HG02759 (cell line): ENCODE measurements around the gene CDC42BPA.
"Not testable (repeated sequence)": the region's sequence is repeated elsewhere in the genome, so short reads cannot be mapped to it uniquely, and the experiment has no call there.

ENCODE experiments used
- ATAC-seq: cut with Tn5 transposase; IDR thresholded peaks from one replicate; pipeline ENCODE4 v1.9.1; 2021; ENCODE audit warnings: mild to moderate bottlenecking, moderate library complexity; ENCODE audit not compliant: unreplicated experiment

Gene CDC42BPA

GRCh38 chr1:227003165-227003564, 315.1 kb downstream of the CDC42BPA start:
- ATAC-seq = no peak

- no peak for ATAC-seq
These were observed 315.7 kb downstream of the CDC42BPA start for GRCh38 chr1:227002531-227003049.

GRCh38 chr1:226999579-226999978, 318.7 kb downstream of the CDC42BPA start:
- not testable (repeated sequence) for ATAC-seq

GRCh38 chr1:226995365-226996332, 322.6 kb downstream of the CDC42BPA start:
- peak; percentile 99 for ATAC-seq

GRCh38 chr1:226994586-226995364, 323.5 kb downstream of the CDC42BPA start:
- no peak for ATAC-seq

GRCh38 chr1:226993814-226994585, 324.3 kb downstream of the CDC42BPA start:
- no peak for ATAC-seq

- ATAC-seq = no peak
These were observed 326.4 kb downstream of the CDC42BPA start for GRCh38 chr1:226991920-226992319.

- peak; percentile 66 for ATAC-seq
These were observed 328.1 kb downstream of the CDC42BPA start for GRCh38 chr1:226990133-226990716.

GRCh38 chr1:226989085-226989920, 329.0 kb downstream of the CDC42BPA start:
- ATAC-seq = no peak

- ATAC-seq = no peak
These were observed 330.0 kb downstream of the CDC42BPA start for GRCh38 chr1:226988334-226988666.

- no peak for ATAC-seq
These were observed 330.5 kb downstream of the CDC42BPA start for GRCh38 chr1:226987623-226988333.

GRCh38 chr1:226987179-226987536, 331.1 kb downstream of the CDC42BPA start:
- ATAC-seq = no peak

- ATAC-seq = no peak
These were observed 331.7 kb downstream of the CDC42BPA start for GRCh38 chr1:226986496-226987178.

- no peak for ATAC-seq
These were observed 332.3 kb downstream of the CDC42BPA start for GRCh38 chr1:226985839-226986463.

- no peak for ATAC-seq
These were observed 333.0 kb downstream of the CDC42BPA start for GRCh38 chr1:226985239-226985838.

GRCh38 chr1:226984521-226985238, 333.6 kb downstream of the CDC42BPA start:
- no peak for ATAC-seq

GRCh38 chr1:226983992-226984364, 334.3 kb downstream of the CDC42BPA start:
- no peak for ATAC-seq
